Measurements from ENCODE around the gene FMN2. TPM values are rescaled to one million over a fixed set of nuclear protein-coding genes. Genes with fewer than 3 reads are reported as not detected.
A peak's percentile ranks its signal among the peaks of the same experiment; 100 is the strongest.

FMN2 gene
- total RNA-seq, 1 donor from 2014 or later = under 0.01 TPM

DNA sequence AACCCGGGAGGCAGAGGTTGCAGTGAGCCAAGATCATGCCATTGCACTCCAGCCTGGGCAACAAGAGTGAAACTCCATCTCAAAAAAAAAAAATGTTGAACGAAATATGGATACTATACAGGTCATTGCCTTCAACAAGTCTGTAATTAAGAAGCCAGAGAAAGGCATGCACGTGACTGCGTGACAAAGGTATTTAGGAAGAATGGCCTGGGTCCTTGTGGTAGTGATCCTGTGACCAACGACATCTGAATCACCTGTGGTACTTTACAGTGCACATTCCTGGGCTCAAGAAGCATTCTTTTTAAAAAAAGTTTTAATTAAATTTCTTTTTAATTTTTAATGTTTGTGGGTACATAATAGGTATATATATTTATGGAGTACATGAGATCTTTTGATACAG, 405.3 kb downstream of the FMN2 start:
- Histone ChIP-seq H3K4me3 (ENCODE audit: low read depth, low read length) (no peak overlapping the region), H3K27me3 (ENCODE audit: control insufficient read depth, insufficient read depth, low read length) (no peaks in the 10 kb centered on the region), H3K36me3 (ENCODE audit: control insufficient read depth, insufficient read depth, low read length) (no peaks in the 10 kb centered on the region)
- no peak for DNase-seq (ENCODE audit: low read depth)
- TF ChIP-seq, protein P1, sequence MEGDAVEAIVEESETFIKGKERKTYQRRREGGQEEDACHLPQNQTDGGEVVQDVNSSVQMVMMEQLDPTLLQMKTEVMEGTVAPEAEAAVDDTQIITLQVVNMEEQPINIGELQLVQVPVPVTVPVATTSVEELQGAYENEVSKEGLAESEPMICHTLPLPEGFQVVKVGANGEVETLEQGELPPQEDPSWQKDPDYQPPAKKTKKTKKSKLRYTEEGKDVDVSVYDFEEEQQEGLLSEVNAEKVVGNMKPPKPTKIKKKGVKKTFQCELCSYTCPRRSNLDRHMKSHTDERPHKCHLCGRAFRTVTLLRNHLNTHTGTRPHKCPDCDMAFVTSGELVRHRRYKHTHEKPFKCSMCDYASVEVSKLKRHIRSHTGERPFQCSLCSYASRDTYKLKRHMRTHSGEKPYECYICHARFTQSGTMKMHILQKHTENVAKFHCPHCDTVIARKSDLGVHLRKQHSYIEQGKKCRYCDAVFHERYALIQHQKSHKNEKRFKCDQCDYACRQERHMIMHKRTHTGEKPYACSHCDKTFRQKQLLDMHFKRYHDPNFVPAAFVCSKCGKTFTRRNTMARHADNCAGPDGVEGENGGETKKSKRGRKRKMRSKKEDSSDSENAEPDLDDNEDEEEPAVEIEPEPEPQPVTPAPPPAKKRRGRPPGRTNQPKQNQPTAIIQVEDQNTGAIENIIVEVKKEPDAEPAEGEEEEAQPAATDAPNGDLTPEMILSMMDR (IDR thresholded peaks at IDR 0.05; ENCODE audit: insufficient read depth, low read length, severe bottlenecking) = no peak
- FAIRE-seq = no peak

DNA sequence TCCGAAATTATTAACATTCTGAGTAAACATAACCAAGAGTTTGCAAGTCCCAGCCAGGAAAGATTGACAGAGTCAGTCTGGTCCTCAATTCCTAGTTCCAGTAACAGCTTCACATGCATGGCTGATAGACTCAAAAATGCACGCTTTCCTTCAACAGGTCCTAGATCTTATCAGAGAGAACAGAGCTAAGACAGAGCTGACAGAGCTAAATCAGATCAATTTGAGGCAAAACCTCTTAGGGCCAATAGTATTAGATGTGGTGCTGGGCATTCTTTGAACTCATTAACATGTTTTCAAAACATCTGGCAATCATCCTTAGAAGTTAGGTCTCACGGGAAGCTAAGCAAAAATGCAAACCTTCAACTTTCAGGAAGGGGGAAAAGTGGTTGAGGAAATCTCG, 406.2 kb downstream of the FMN2 start:
- FAIRE-seq (peak; percentile 60), DNase-seq (ENCODE audit: low read depth) (no peak)
- H3K36me3 ChIP-seq (ENCODE audit: control insufficient read depth, insufficient read depth, low read length) = no peaks in the 10 kb centered on the region
- H3K4me3 ChIP-seq (ENCODE audit: low read depth, low read length) = no peak overlapping the region
- no peaks in the 10 kb centered on the region for H3K27me3 ChIP-seq (ENCODE audit: control insufficient read depth, insufficient read depth, low read length)
- TF ChIP-seq, protein P1 (IDR thresholded peaks at IDR 0.05; ENCODE audit: insufficient read depth, low read length, severe bottlenecking) = no peak

DNA sequence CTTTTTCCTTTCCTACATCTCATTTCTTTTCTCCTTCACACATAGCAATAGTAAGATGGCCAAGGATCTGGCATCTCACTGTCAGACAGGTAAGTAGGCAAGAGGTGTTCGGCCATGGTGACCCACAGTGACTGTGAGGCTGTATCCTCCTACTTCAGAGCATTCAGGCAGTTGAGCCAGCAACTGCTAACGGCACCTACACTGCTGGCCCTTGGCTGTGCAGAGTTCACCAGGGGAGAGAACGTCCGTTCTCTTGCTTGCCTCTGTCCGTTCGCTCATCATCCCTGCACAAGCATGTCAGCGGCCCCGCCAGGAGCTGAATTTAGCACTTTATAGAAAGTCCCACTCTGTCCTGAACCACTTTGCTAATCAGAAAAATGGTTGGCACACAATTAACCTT, 406.7 kb downstream of the FMN2 start:
- TF ChIP-seq, protein P1 (IDR thresholded peaks at IDR 0.05; ENCODE audit: insufficient read depth, low read length, severe bottlenecking) = no peak
- Histone ChIP-seq H3K36me3 (ENCODE audit: control insufficient read depth, insufficient read depth, low read length) (no peaks in the 10 kb centered on the region), H3K4me3 (ENCODE audit: low read depth, low read length) (no peak overlapping the region), H3K27me3 (ENCODE audit: control insufficient read depth, insufficient read depth, low read length) (no peaks in the 10 kb centered on the region)
- no peak for FAIRE-seq
- DNase-seq (ENCODE audit: low read depth) = no peak

DNA sequence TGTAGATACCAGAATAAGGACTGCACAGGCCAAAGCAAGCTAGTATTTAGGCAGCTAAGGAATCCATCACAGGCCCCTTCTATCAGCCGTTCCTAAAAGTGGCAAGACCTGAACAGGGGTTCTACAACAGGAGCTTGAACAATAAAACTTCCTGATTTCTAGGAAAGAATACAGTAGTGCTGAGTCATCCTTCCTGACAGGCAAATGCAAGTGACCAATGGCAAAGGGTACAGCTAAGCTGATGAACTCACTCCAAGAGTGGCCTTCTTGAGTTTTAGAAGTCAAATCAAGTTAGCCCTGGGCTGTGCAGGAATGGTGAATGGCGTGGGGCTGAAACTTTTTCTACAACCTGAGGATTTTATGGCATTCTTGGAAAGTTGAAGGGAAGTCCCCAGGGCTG, 407.3 kb downstream of the FMN2 start:
- H3K27me3 ChIP-seq (ENCODE audit: control insufficient read depth, insufficient read depth, low read length) = no peaks in the 10 kb centered on the region
- DNase-seq (ENCODE audit: low read depth) = peak; percentile 55
- H3K4me3 ChIP-seq (ENCODE audit: low read depth, low read length) = no peak overlapping the region
- FAIRE-seq = peak; percentile 40
- TF ChIP-seq, protein P1 (IDR thresholded peaks at IDR 0.05; ENCODE audit: insufficient read depth, low read length, severe bottlenecking) = no peak
- H3K36me3 ChIP-seq (ENCODE audit: control insufficient read depth, insufficient read depth, low read length) = no peaks in the 10 kb centered on the region

DNA sequence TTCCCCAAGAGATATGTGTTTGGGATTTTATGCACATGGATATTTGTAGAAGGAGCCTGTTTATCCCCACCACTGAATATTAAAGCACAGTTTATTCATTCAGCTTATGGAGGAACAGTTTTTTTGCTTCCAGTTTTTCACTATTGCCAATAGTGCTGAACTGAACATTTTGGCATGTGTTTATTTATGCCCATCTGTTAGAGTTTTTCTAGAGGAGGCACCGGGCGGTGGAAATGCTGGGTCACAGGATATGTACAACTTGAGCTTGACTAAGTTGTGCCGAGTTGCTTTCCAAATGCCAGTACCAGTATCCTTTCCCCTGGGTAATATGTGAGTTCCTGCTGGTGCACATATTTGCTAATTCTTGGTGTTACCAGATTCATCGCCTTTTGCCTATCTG, 409.0 kb downstream of the FMN2 start:
- TF ChIP-seq, protein P1 (IDR thresholded peaks at IDR 0.05; ENCODE audit: insufficient read depth, low read length, severe bottlenecking) = no peak
- no peaks in the 10 kb centered on the region for H3K36me3 ChIP-seq (ENCODE audit: control insufficient read depth, insufficient read depth, low read length)
- FAIRE-seq = no peak
- no peak for DNase-seq (ENCODE audit: low read depth)
- no peak overlapping the region for H3K4me3 ChIP-seq (ENCODE audit: low read depth, low read length)
- H3K27me3 ChIP-seq (ENCODE audit: control insufficient read depth, insufficient read depth, low read length) = no peaks in the 10 kb centered on the region

DNA sequence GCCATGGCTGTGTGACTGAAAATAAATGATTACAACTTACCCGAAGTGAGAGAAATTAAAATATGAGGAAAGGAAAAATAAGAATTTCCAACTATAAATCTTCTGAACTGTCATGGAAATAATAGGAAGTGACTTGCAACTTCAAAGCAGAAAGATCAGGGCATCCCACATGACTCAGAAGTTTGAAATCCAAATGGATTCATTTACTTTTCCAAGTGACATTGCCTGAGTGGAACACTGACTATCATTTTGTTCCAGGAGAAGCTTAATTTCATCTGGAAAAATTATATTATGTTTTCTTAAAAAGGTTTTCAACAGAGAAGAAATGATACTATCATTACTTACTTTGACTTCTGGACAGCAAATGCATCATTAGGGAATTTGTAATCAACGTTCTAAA, 409.4 kb downstream of the FMN2 start:
- H3K27me3 ChIP-seq (ENCODE audit: control insufficient read depth, insufficient read depth, low read length) = no peaks in the 10 kb centered on the region
- H3K4me3 ChIP-seq (ENCODE audit: low read depth, low read length) = no peak overlapping the region
- no peak for FAIRE-seq
- TF ChIP-seq, protein P1 (IDR thresholded peaks at IDR 0.05; ENCODE audit: insufficient read depth, low read length, severe bottlenecking) = no peak
- DNase-seq (ENCODE audit: low read depth) = no peak
- no peaks in the 10 kb centered on the region for H3K36me3 ChIP-seq (ENCODE audit: control insufficient read depth, insufficient read depth, low read length)

Data from bronchial epithelial cell (primary cell).